ENCODE data around the gene MRPL53. TPM values are rescaled to one million over a fixed set of nuclear protein-coding genes. Genes with fewer than 3 reads are reported as not detected.

The MRPL53 gene
- total RNA-seq, 4 donors from 2014 or later, result 15.0 to 49.4 (median 40.9) TPM

GRCh38 chr2:74481961-74482800 is 9.7 kb upstream of the MRPL53 start:
- no peak for TF ChIP-seq POLR2A (IDR thresholded peaks at IDR 0.05)
- TF ChIP-seq CTCF (IDR thresholded peaks at IDR 0.05), result no peak

GRCh38 chr2:74481431-74481830 is 9.0 kb upstream of the MRPL53 start:
- Histone ChIP-seq H3K4me3 (replicated peaks in 1 of 3) (peak overlapping the region in 1 of 3 donors; percentile 87), H3K36me3 (peaks cover 0 to 8% of the 10 kb centered on the region in 2 donors), H3K9me3 (no peaks in the 10 kb centered on the region), H3K27me3 (no peaks in the 10 kb centered on the region), H3K4me1 (peaks cover 22 to 27% of the 10 kb centered on the region in 2 donors), H3K27ac (no peak overlapping the region)
- intact Hi-C loops (cut with DNase I), result no loop called here
- DNase-seq, result no peak
- 55 to 77% methylated on average over 2 of the region's 3 CpGs for WGBS, 2 donors
- no peak for TF ChIP-seq CTCF (IDR thresholded peaks at IDR 0.05)
- TF ChIP-seq POLR2A (IDR thresholded peaks at IDR 0.05), result no peak

More at GRCh38 chr2:74481961-74482800, 9.7 kb upstream of the MRPL53 start:
- H3K27ac ChIP-seq, result peak overlapping the region; percentile 38 to 91 (median 87)
- H3K9me3 ChIP-seq, result no peaks in the 10 kb centered on the region
- H3K36me3 ChIP-seq, result peaks cover 0 to 8% of the 10 kb centered on the region in 2 donors
- 0% methylated on average over 2 of the region's 80 CpGs; no CpG with 5 or more reads in 1 of the 2 donors for WGBS, 2 donors
- intact Hi-C loops (cut with DNase I), result no loop called here
- H3K4me1 ChIP-seq, result peaks cover 22 to 27% of the 10 kb centered on the region in 2 donors
- no peak for DNase-seq
- H3K4me3 ChIP-seq (replicated peaks in 1 of 3), result peak overlapping the region; percentile 49 to 87 (median 84)
- no peaks in the 10 kb centered on the region for H3K27me3 ChIP-seq

- H3K27ac ChIP-seq, result no peak overlapping the region
- WGBS, 2 donors, result 90 to 91% methylated on average over 5 of the region's 5 CpGs
- H3K36me3 ChIP-seq, result peaks cover 14 to 16% of the 10 kb centered on the region in 2 donors
- TF ChIP-seq POLR2A (IDR thresholded peaks at IDR 0.05) (no peak), CTCF (IDR thresholded peaks at IDR 0.05) (no peak)
- no peaks in the 10 kb centered on the region for H3K9me3 ChIP-seq
- intact Hi-C loops (cut with DNase I), result no loop called here
- no peak overlapping the region for H3K4me3 ChIP-seq (replicated peaks in 1 of 3)
- H3K4me1 ChIP-seq, result peaks cover 5 to 16% of the 10 kb centered on the region in 2 donors
- DNase-seq, result no peak
- no peaks in the 10 kb centered on the region for H3K27me3 ChIP-seq
Observed at GRCh38 chr2:74474899-74475298, 2.4 kb upstream of the MRPL53 start.

- Histone ChIP-seq H3K4me1 (peaks cover 5 to 16% of the 10 kb centered on the region in 2 donors), H3K36me3 (peaks cover 14 to 16% of the 10 kb centered on the region in 2 donors), H3K9me3 (no peaks in the 10 kb centered on the region), H3K27ac (no peak overlapping the region), H3K27me3 (no peaks in the 10 kb centered on the region), H3K4me3 (replicated peaks in 1 of 3) (no peak overlapping the region)
- no peak for DNase-seq
- WGBS, 2 donors, result 91 to 96% methylated on average over 4 to 6 of the region's 6 CpGs
- intact Hi-C loops (cut with DNase I), result no loop called here
- TF ChIP-seq POLR2A (IDR thresholded peaks at IDR 0.05), result no peak
- no peak for TF ChIP-seq CTCF (IDR thresholded peaks at IDR 0.05)
Observed at GRCh38 chr2:74474481-74474880, 2.0 kb upstream of the MRPL53 start.

- peak overlapping the region; percentile 4 to 78 (median 35) for H3K4me3 ChIP-seq (replicated peaks in 1 of 3)
- H3K36me3 ChIP-seq, result peaks cover 14 to 16% of the 10 kb centered on the region in 2 donors
- DNase-seq, result no peak
- WGBS, 2 donors, result 4 to 14% methylated on average over 7 of the region's 7 CpGs
- TF ChIP-seq CTCF (IDR thresholded peaks at IDR 0.05) (no peak), POLR2A (IDR thresholded peaks at IDR 0.05) (no peak)
- H3K9me3 ChIP-seq, result no peaks in the 10 kb centered on the region
- peak overlapping the region; percentile 82 to 86 (median 83) for H3K27ac ChIP-seq
- H3K4me1 ChIP-seq, result peaks cover 5 to 16% of the 10 kb centered on the region in 2 donors
- no peaks in the 10 kb centered on the region for H3K27me3 ChIP-seq
- intact Hi-C loops (cut with DNase I), result no loop called here
Observed at GRCh38 chr2:74472945-74473258, 422 bp upstream of the MRPL53 start.
